ENCODE results near the gene DMC1.
A peak's percentile ranks its signal among the peaks of the same experiment; 100 is the strongest.

The DMC1 gene

DNA sequence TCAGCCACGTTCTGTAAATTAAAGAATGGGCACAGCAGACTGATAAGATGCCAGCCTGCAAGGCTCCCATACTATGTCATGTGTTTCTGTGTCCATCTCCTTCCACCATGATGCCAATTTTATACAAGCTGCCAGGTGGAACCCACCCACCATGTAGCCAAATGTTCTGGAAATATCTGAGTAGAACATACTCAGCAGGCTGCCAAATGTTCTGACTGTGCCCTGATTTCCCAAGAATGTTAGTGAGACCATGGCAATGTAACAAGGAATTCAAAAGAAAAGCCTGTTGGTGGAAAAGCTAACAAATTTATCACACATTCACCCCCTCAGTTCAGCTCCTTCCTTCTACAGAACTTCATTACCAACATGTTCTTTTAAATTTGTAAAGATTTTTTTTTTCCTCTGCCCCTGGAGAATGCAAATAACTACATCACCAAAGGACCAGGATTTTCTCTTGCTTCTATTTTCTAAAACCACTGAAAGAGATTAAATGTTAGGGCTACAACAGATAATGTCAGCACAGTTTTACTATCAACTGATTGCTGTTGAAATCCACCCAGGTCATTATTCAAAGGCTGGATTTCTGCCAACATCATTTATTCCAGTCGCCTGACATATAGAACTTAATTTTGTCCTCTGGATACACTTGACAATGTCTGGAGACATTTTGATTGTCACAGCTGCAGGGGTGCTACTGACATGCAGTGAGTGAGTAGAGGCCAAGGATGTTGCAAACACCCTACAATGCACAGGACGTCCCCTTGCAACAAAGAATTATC, 3.1 kb downstream of the DMC1 start:
- DNase-seq = no peak

DNA sequence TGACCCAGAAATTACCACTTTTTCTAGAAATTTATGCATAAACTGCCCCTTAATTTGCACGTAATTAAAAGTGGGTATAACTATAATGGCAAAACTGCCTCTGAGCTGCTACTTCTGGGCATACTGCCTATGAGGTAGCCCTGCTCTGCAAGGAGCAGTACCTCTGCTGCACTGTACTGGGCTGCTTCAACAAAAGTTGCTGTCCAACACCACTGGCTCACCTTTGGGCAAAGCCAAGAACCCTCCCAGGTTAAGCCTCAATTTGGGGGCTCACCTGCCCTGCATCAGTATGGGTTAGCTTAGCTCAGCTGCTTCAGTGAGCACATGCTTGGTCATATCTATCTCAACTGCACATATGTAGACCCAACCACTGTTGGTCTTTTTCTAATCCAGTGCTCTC, 4.5 kb downstream of the DMC1 start:
- DNase-seq = no peak

DNA sequence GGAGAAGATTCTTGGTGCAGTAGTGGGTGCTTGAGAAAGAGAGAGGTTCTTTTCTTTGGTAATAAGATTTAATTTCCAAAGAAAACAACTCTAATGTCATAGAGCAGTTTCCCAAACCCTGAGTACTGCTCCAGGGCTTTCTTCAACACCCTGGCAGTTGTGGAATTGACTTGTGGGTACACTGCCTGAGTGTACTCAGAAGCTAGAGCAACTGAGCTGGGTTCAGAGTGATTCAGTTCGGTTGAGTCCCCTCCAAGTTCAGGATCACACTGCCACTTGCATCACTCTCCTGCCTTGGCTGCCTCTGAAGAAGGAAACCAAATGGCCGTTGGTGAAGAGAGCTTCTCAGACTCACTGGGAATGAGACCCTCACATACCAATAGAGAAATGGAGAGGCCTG, 5.3 kb downstream of the DMC1 start:
- no peak for DNase-seq

DNA sequence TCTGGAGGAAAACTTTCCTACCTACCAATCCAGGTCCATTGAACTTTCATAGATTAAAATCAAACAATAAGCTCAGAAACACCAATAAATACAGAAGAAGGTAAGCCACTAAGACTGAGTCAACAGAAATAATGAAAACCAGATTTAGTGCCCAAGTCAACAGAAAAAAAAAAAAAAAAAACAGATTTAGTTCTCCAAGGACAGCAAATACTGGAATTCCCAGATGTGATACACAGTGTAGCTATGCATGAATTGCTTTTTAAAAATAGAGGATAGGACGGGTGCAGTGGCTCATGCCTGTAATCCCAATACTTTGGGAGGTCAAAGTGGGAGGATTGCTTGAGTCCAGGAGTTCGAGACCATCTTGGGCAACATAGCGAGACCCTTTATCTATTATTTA, 15.7 kb downstream of the DMC1 start:
- DNase-seq = no peak

DNA sequence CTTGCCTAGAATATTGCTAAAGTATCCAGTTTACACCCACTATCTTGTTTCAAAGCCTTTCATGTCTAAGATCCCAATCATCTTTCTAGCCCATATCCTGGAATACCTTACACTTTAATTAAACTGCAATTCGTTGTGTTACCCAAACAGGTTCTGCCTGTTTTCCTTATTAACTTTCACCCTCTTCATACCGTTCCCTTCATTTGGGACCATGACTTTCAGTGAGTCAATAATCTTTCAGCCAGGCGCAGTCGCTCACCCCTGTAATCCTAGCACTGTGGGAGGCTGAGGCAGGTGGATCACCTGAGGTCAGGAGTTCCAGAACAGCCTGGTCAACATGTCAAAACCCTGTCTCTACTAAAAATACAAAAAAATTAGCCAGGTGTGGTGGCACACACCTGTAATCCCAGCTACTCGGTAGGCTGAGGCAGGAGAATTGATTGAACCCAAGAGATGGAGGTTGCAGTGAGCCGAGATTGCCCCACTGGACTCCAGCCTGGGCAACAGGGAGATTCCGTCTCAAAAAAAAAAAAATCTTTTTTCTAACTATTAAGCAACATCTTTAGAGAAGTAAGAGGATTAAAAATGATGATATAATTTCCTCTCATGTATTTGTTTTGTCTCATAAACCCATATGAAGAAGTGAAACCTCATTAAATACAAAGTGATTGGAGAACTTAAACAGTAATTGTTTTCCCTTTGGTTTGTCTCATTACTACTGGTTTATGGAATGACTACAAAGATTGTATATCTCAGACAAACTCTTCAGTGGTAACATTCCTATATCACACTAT, 20.7 kb downstream of the DMC1 start:
- peak; percentile 19 for DNase-seq

DNA sequence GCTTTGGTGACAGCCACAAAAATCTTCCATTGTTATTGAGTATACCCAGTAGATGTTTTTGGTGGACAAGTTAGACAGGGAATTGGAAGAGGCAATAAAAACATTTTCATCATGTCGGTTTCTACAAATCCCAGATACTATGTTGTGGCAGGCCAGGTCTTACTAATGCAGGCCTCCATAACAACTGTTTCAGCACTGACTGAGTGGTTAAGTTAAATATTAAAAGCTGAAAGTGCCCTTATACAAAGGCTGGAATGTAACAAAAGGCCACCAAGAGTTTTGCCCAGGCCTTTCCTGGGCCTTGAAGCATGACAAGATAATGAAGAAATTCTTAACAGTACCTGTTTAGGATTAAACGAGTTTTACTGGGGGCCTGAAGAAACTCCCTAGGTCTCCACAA, 29.3 kb downstream of the DMC1 start:
- no peak for DNase-seq

DNA sequence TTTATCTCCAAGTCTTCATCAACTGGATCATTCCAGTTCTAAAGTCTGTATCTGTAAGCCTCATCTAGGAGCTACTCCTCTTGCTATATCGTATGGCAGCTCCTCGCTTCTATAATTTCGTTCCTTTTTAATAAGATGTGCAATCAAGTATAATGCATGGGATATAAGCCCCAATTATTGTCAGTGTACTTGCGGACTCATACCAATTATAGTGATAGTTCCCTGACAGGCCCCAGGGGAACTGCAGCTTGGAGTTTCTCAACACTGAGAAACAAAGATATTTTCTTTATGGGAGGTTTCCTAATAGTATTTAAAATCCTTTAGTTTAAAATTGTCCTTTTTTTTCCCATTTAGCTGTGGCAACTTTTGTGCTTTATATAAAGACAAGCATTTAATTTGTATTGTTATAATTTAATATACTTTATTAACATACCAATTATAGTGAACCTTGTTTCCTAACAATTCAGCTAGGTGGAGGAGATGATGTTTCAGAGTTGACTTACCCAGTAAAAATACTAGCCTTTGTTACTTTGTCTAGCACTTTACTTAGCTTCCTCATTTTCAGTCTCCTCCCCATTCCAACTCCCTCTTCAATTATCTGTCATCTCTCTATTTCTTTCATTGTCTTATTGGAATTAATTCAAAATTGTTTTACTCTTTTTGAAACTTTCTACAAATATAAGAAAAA, 38.6 kb downstream of the DMC1 start:
- DNase-seq = no peak

DNA sequence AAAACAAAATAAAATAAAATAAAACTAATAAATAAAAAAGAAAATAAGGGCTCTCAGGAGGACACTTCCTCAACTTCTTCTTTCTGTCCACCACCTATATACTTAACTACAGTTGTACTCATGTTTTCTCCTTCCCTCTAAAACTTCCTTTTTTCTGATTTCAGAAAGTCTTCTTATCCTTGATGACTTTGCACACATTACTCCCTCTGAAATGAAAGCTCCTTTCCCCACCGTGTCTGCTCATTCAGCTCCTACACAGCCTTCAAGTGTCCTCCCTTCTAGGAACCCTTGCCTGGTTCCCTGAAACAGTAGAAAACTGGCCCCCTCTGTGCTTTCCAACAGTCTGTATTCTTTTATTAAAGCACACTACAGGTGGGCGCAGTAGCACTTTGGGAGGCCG, 45.6 kb downstream of the DMC1 start:
- no peak for DNase-seq

DNA sequence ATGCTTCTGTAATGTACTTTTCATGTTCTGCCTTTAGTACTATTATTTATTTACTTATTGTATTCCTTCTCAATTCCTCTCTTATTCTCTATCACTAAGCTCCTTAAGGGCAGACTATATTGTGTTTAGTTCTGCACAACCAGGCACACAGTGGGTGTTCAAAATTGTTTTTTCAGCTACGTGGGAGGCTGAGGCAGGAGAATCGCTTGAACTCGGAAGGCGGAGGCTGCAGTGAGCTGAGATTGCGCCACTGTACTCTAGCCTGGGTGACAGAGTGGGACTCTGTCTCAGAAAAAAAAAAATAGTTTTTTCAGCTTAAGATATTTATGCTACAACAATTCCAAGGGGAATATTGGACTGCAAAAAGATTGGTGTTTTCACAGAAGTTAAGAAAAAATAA, 46.5 kb downstream of the DMC1 start:
- DNase-seq = no peak

DNA sequence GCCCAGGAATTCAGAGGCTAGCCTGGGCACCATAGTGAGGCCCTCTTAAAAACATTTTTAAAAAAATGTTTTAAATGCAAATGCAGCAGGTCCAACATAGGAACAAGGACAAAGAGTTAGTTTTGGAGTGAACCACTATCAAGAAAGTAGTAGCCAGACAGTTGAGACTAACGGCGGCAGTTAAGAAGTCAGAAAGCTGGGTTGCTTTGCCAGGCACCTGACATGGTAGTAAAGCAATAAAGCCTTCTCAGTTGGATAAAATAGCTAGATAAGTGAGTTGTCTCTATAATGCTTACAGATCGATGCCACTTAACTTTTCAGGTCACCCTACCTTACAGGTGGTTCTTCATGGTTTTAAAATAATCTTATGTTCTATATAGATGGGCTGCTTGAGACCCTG, 47.0 kb downstream of the DMC1 start:
- DNase-seq = no peak

DNA sequence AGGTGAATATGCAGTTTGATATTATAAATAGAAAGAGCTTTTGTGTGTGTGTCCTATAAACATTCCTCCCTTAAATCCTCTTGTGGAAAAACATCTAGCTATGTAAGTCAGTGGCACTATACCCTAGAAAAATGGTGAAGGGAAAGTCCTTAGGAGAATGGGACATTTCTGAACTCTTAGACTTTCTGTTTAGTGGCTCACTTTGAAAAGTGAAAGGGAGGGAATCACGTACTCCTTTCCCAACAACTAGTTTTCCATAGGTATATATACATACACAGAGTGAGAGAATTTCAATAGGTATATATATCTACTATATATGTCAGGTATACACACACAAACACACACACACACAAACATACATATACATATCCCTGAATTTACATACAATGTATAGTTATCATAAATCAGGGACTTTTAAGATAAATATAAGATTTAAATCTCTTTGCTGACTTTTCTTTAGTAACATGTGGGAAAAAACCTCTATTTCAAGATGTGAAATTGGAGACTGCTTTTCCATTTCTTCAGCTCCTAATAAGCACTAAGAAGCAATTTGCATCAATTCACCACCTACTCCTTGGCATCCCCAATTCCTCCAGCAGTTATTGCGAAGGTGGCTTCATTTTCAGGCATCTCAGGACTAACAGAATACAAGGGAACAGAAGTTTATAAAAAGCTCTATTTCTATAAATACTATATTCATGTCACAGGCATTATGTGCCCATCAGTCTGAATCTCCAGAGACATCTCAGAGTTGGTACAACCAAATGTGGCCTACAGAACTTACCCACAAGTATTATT, 50.3 kb downstream of the DMC1 start:
- no peak for DNase-seq

DNA sequence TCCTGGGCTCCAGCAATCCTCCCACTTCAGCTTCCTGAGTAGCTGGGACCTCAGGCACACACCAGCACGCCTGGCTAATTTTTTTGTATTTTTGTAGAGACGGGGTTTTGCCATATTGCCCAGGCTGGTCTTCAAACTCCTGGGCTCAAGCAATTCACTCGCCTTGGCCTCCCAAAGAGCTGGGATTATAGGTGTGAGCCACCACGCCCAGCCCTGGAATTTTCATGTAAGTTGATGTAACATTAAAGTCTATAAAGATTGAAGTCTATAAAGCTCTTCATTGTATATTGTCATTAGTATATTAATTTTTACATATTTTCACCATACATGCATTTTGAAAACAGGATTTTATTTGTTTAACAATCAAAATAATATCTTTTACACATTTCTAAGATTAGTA, 51.4 kb downstream of the DMC1 start:
- DNase-seq = no peak

DNA sequence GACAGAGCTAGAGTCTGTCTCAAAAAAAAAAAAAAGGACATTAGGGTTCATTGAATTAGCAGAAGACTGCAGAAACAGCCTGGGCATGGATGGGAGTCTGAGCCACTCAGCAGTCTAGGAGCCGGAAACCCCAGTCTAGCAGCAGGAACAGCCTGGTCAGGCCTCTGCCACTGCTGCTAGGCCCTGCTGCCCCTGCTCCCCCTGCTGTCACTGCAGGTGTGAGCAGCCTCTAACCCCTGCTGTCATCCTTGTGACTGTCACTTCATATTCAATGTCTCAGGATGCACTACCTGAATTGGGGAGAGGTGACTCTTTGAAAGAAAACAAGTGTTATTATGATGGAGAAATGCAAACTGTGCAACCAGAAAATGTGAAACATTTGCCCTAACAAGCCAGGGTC, 56.9 kb downstream of the DMC1 start:
- DNase-seq = peak; percentile 56

DNA sequence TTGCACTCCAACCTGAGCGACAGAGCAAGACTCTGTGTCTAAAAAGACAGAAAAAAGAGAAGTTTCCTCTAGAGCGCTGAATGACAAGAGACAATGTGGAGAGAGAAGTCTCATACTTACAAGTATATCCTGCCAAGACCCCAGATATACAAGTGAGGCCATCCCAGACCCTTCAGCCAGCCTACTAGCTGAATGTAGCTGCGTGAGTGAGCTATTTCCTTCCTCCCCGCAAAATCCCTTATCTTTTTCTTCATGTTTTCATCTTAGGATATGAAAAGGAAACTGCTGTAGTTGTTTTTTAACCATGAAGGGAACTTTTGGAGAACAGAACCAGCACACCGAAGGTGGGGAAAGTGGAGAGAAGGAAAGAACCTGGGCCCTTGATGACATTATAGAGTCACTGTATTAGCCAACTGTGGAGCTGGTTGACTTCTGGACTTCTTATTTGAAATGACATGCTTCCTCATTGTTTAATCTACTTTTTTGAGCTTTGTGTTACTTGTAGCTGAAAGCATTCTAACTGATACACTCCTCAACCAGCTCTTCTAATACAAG, 59.5 kb downstream of the DMC1 start:
- DNase-seq = no peak

DNA sequence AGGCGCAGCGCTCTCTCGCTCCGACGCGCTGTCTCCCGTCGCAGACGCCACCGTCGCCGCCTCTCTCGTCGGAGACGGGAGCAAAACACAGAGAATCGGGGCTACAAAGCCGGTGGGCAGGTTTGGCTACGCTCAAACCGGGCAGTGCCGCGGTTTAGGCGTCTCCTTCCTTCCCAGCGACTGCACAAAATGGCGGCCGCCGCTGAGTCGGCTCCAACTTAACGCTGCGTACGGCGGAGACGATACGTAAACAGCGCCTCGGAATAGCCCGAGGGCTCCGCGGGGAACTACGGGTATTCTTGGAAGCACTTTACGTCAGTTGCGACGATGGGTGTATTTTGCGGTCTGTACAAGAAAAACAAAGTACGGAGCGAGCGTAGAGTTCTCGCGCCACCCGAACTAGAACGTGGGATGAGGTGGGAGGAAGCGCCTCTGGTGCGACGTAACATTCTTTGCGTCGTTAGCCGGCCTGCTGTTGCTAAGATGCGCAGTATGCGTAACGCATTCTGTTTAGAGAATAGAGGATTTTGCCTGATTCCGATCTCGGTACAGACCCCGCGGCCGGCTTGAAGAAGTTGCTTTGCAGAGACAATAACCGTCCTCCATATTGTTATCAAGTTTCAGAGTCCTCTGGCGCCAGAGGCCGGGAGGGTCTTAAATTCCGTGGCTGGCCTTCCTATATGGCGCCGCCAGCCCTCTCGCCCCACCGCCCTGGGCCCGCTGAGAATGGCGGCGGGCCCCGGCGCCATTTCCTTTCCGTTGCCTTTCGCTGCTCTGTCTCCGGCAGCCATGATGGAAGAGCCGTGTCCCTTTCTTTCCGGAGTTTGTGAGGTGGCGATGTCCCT, 63.6 kb downstream of the DMC1 start, which contains the start of gene DDX17:
Gene DDX17, minus strand, starts transcription at position 194 of the 845 bp plus-strand sequence.
- DNase-seq = peak; percentile 94

DNA sequence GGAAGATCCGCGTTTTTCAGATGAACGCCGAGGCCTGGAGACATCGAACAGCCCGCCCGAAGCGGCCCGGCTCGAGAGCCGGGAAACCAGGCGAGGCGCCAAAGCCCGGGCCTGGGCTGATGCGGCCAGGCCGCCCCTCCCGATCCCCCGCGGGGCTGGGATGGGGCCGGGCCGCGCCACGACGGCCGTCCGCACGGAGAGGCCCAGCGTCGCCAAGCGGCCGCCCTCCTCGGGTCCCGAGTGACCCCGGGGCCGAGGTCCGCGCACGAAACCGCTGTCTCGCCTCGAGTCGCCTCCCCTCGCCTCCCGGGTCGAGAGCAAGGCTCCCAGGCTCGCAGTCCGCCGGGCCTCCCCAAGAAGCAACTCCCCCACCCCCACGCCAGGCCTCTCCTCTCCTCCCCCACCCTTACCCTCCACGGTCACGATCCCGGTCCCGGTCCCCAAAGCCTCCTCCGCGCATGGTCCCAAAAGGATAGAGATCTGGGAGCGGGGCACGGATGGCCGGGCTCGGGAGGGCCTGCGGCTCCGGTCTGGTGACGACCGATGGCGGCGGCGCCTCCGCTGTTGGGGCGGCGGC, 64.4 kb downstream of the DMC1 start:
- DNase-seq = peak; percentile 62

DNA sequence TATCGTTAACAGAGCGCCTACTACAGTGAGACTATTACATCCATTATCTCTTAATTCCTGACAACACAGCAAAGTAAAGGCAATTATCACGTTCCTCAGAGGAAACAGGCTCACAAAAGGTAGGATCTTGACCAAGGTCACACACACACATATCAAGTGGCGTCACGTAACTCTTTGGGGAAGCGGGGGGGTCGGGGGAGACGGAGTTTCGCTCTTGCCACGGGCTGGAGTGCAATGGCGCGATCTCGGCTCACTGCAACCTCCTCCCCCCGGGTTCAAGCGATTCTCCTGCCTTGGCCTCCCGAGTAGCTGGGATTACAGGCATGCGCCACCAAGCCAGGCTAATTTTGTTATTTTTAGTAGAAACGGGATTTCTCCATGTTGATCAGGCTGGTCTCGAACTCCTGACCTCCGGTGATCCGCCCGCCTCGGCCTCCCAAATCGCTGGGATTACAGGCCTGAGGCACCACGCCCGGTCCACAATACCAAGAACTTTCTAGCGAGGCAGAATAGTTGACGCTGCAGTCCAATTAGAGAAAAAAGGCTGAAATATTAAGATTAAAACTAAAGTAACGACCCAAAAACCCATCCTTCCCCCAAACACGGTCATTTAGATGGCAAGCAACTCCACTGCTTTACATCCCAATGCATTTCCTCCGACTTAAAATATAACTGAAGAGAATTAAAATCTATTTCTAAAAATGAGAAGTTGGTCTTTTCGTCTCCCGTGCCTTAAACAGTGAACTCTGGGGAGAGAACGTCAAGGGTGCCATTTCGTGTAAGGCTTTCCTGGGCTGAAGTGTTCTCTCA, 65.0 kb downstream of the DMC1 start:
- peak; percentile 75 for DNase-seq

DNA sequence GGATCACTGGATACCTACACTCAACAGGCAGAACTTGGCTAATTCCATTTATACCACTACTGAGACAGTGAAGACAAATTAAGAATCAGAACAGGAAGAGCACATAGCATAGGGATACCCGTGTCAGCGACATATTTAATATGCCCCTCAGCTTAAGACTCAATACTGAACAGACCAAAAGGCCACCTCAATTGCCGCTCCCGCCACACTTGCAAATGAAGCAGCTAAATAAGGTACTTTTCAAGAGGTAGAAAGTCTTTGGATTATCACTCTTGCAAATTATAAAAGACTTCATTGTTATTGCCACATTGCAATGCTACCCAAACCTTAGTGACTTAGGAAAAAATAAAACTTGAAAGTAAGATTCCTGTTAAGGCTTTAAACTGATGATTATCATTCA, 67.0 kb downstream of the DMC1 start:
- DNase-seq = no peak

DNA sequence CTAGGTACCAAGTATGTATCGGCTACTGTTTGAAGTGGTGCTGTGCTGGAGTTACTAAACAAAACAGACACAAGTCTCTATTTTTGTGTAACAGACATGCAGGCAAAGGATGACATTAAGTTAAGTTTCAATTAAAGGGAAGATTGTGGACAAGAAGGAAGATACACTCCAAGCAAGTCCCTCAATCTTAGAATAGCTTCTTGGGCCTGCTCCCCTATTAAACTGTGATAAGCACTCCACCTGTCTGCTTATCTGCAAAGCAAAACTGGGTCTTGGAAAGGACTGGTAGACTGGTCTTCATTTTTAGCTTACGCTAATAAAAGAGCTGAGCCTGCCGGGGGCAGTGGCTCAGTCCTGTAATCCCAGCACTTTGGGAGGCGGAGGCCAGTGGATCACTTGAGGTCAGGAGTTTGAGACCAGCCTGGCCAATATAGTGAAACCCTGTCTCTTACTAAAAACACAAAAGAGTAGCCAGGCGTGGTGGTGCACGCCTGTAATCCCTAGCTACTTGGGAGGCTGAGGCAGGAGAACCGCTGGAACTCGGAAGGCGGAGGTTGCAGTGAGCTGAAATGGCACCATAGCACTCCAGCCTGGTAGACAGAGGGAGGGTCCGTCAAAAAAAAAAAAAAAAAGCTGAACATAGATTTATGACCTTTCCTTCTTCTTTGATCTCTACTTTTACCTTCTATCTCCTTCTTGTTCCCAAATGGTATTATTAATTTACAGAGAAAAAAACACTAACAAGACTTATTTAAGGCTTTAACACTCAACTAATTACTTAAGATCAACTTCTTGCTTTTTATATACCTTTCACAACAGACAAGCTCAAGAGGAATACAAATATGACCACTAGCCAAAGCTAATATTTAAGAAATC, 67.9 kb downstream of the DMC1 start:
- no peak for DNase-seq

Data from CD4-positive, alpha-beta T cell treated with Interleukin-15 for 1 hour (primary cell).